Neural progenitor cell (in vitro differentiated cells): ENCODE results near the gene RUFY1. TPM values are rescaled to one million over a fixed set of nuclear protein-coding genes. Genes with fewer than 3 reads are reported as not detected.

Experiments
- DNase-seq: peaks from one replicate; pipeline ENCODE4 v3.0.0-alpha.2; 2016; ENCODE audit warnings: low spot score
- H2AFZ ChIP-seq: fragments of 200-600 bp; sonication (generic); replicated peaks from 2 replicates; pipeline ENCODE4 v1.6.1; 2016; ENCODE audit warnings: antibody characterized with exemption
- H3F3A ChIP-seq: fragments of 200-600 bp; sonication (generic); 2 replicates; pipeline ENCODE4 v1.6.1; 2016; ENCODE audit warnings: antibody characterized with exemption, low read depth
- H3K27ac ChIP-seq: fragments of 200-600 bp; sonication (generic); 2 replicates; pipeline ENCODE4 v1.5.1; 2016; ENCODE audit warnings: mild to moderate bottlenecking
- H3K27me3 ChIP-seq: fragments of 200-600 bp; sonication (generic); 2 replicates; pipeline ENCODE4 v1.6.1; 2016; ENCODE audit warnings: mild to moderate bottlenecking, moderate library complexity
- H3K36me3 ChIP-seq: fragments of 200-600 bp; sonication (generic); 2 replicates; pipeline ENCODE4 v1.5.1; 2016
- H3K4me1 ChIP-seq: fragments of 200-600 bp; sonication (generic); 2 replicates; pipeline ENCODE4 v1.6.1; 2016; ENCODE audit warnings: mixed run types
- H3K4me2 ChIP-seq: fragments of 200-600 bp; sonication (generic); 2 replicates; pipeline ENCODE4 v1.6.1; 2016
- H3K4me3 ChIP-seq: fragments of 200-600 bp; sonication (generic); 2 replicates; pipeline ENCODE4 v1.5.1; 2016
- H3K79me2 ChIP-seq: fragments of 200-600 bp; sonication (generic); 2 replicates; pipeline ENCODE4 v1.6.1; 2016; ENCODE audit warnings: low read depth
- H3K9ac ChIP-seq: fragments of 200-600 bp; sonication (generic); 2 replicates; pipeline ENCODE4 v1.6.1; 2016
- H3K9me3 ChIP-seq: fragments of 200-600 bp; sonication (generic); 2 replicates; pipeline ENCODE4 v1.5.1; 2016; ENCODE audit warnings: low read depth
- H4K20me1 ChIP-seq: fragments of 200-600 bp; sonication (generic); 2 replicates; pipeline ENCODE4 v1.6.1; 2016; ENCODE audit warnings: low read depth
- H3K27ac Mint-ChIP-seq: 3 replicates; pipeline ENCODE4 v1.8.0; 2021; ENCODE audit warnings: mixed read lengths
- H3K27me3 Mint-ChIP-seq: 2 replicates; pipeline ENCODE4 v1.8.0; 2022; ENCODE audit warnings: low read depth, mild to moderate bottlenecking, inconsistent platforms, moderate library complexity, mixed read lengths; ENCODE audit not compliant: insufficient read depth
- H3K36me3 Mint-ChIP-seq: 3 replicates; pipeline ENCODE4 v1.8.0; 2021; ENCODE audit warnings: mixed read lengths
- H3K4me1 Mint-ChIP-seq: 3 replicates; pipeline ENCODE4 v1.8.0; 2021; ENCODE audit warnings: mixed read lengths
- H3K4me3 Mint-ChIP-seq: 3 replicates; pipeline ENCODE4 v1.8.0; 2021; ENCODE audit warnings: mild to moderate bottlenecking, moderate library complexity, mixed read lengths
- H3K9me3 Mint-ChIP-seq: 3 replicates; pipeline ENCODE4 v1.8.0; 2020; ENCODE audit warnings: mixed read lengths
- CTCF ChIP-seq: fragments of 200-600 bp; sonication (generic); IDR thresholded peaks from 2 replicates; pipeline ENCODE4 v1.5.1; 2017; ENCODE audit warnings: antibody characterized with exemption, mild to moderate bottlenecking
- EZH2 ChIP-seq: fragments of 200-600 bp; sonication (generic); IDR thresholded peaks from 2 replicates; pipeline ENCODE4 v1.6.1; 2017; ENCODE audit warnings: antibody characterized with exemption, mild to moderate bottlenecking, moderate library complexity
- EZH2phosphoT487 ChIP-seq: fragments of 200-600 bp; sonication (generic); IDR thresholded peaks from 2 replicates; pipeline ENCODE4 v1.6.1; 2017; ENCODE audit warnings: antibody characterized with exemption
- total RNA-seq: library from RNA; depleted of rRNA; stranded (reverse); fragments of >200 nt; gene quantifications from 2 replicates; pipeline ENCODE4 v1.2.3, GENCODE V29; 2015; ENCODE audit warnings: low replicate concordance

Gene RUFY1
- total RNA-seq, 1 donor from 2014 or later: 45.8 TPM

- Mint-ChIP-seq H3K4me3 (peak overlapping the region; percentile 98), H3K36me3 (peaks cover 27% of the 10 kb centered on the region), H3K4me1 (peaks cover 8% of the 10 kb centered on the region), H3K27ac (peak overlapping the region; percentile 99), H3K27me3 (no peaks in the 10 kb centered on the region), H3K9me3 (no peaks in the 10 kb centered on the region)
- Histone ChIP-seq H3K79me2 (peaks cover 60% of the 10 kb centered on the region), H3K4me1 (peaks cover 10% of the 10 kb centered on the region), H3K4me3 (peak overlapping the region; percentile 61), H3K36me3 (peaks cover 16% of the 10 kb centered on the region), H3K9me3 (no peaks in the 10 kb centered on the region), H3K27ac (peak overlapping the region; percentile 89), H3K27me3 (no peaks in the 10 kb centered on the region), H2AFZ (peak overlapping the region; percentile 53), H4K20me1 (no peaks in the 10 kb centered on the region), H3K4me2 (peak overlapping the region; percentile 92), H3K9ac (peak overlapping the region; percentile 49), H3F3A (peaks cover 30% of the 10 kb centered on the region)
- DNase-seq: peak; percentile 99
- no peak for TF ChIP-seq EZH2phosphoT487
- TF ChIP-seq CTCF: no peak
- TF ChIP-seq EZH2: no peak
Observed at GRCh38 chr5:179559284-179560252, 9.2 kb downstream of the RUFY1 start.

- H3K4me3 Mint-ChIP-seq: no peak overlapping the region
- H3K79me2 ChIP-seq: peaks cover 18% of the 10 kb centered on the region
- H3K4me1 Mint-ChIP-seq: peaks cover 7% of the 10 kb centered on the region
- DNase-seq: no peak
- peaks cover 2% of the 10 kb centered on the region for H3F3A ChIP-seq
- H3K4me3 ChIP-seq: no peak overlapping the region
- H2AFZ ChIP-seq: no peak overlapping the region
- no peaks in the 10 kb centered on the region for H3K27me3 Mint-ChIP-seq
- H3K4me1 ChIP-seq: peaks cover 5% of the 10 kb centered on the region
- H3K27ac Mint-ChIP-seq: no peak overlapping the region
- no peak for TF ChIP-seq CTCF
- no peak for TF ChIP-seq EZH2
- no peak for TF ChIP-seq EZH2phosphoT487
- no peak overlapping the region for H3K4me2 ChIP-seq
- H3K36me3 Mint-ChIP-seq: peaks cover 29% of the 10 kb centered on the region
- H3K9me3 ChIP-seq: no peaks in the 10 kb centered on the region
- H4K20me1 ChIP-seq: no peaks in the 10 kb centered on the region
- H3K27me3 ChIP-seq: no peaks in the 10 kb centered on the region
- no peak overlapping the region for H3K9ac ChIP-seq
- no peaks in the 10 kb centered on the region for H3K9me3 Mint-ChIP-seq
- no peak overlapping the region for H3K27ac ChIP-seq
- H3K36me3 ChIP-seq: peaks cover 18% of the 10 kb centered on the region
Observed at GRCh38 chr5:179564526-179564925, 14.2 kb downstream of the RUFY1 start.

- Histone ChIP-seq H3K9me3 (no peaks in the 10 kb centered on the region), H3K27me3 (no peaks in the 10 kb centered on the region), H2AFZ (no peak overlapping the region), H4K20me1 (no peaks in the 10 kb centered on the region), H3K4me1 (no peaks in the 10 kb centered on the region), H3K4me2 (no peak overlapping the region), H3K36me3 (peaks cover 23% of the 10 kb centered on the region), H3K79me2 (no peaks in the 10 kb centered on the region), H3F3A (no peaks in the 10 kb centered on the region), H3K27ac (no peak overlapping the region), H3K4me3 (no peak overlapping the region), H3K9ac (no peak overlapping the region)
- TF ChIP-seq CTCF (no peak), EZH2 (no peak), EZH2phosphoT487 (no peak)
- DNase-seq: no peak
- Mint-ChIP-seq H3K4me1 (no peaks in the 10 kb centered on the region), H3K9me3 (no peaks in the 10 kb centered on the region), H3K36me3 (peaks cover 26% of the 10 kb centered on the region), H3K27ac (no peak overlapping the region), H3K4me3 (no peak overlapping the region), H3K27me3 (peaks cover 2% of the 10 kb centered on the region)
Observed at GRCh38 chr5:179568721-179569120, 18.4 kb downstream of the RUFY1 start.
